Activated naive CD4-positive, alpha-beta T cell treated with anti-CD3 and anti-CD28 coated beads, Interleukin-2, amount 50 U/mL, for 24 hours (primary cell): Measurements from ENCODE around the gene MCUB.
"Not testable (repeated sequence)": the region's sequence is repeated elsewhere in the genome, so short reads cannot be mapped to it uniquely, and the experiment has no call there.

ENCODE experiments used
- H3K27ac Mint-ChIP-seq: one replicate; pipeline ENCODE4 v1.8.0; 2021; ENCODE audit warnings: mild to moderate bottlenecking, mixed read lengths
- H3K27me3 Mint-ChIP-seq: one replicate; pipeline ENCODE4 v1.8.0; 2021; ENCODE audit warnings: mixed read lengths
- H3K36me3 Mint-ChIP-seq: one replicate; pipeline ENCODE4 v1.8.0; 2021; ENCODE audit warnings: mixed read lengths
- H3K4me1 Mint-ChIP-seq: one replicate; pipeline ENCODE4 v1.8.0; 2021; ENCODE audit warnings: mixed read lengths
- H3K4me3 Mint-ChIP-seq: one replicate; pipeline ENCODE4 v1.8.0; 2021; ENCODE audit warnings: mild to moderate bottlenecking, mixed read lengths
- H3K9me3 Mint-ChIP-seq: one replicate; pipeline ENCODE4 v1.8.0; 2021; ENCODE audit warnings: mixed read lengths

Gene MCUB

GRCh38 chr4:109559983-109560686, at the start of gene MCUB:
Gene MCUB, plus strand, starts transcription at chr4:109560246. Its CDS starts 92 bp downstream, at chr4:109560338.
- H3K4me1 Mint-ChIP-seq: peaks cover 66% of the 10 kb centered on the region
- no peaks in the 10 kb centered on the region for H3K9me3 Mint-ChIP-seq
- peaks cover 8% of the 10 kb centered on the region for H3K36me3 Mint-ChIP-seq
- H3K27ac Mint-ChIP-seq: peak within 1 kb of the TSS; percentile 96
- H3K4me3 Mint-ChIP-seq: peak within 1 kb of the TSS; percentile 90
- H3K27me3 Mint-ChIP-seq: no peaks in the 10 kb centered on the region

- no peaks in the 10 kb centered on the region for H3K27me3 Mint-ChIP-seq
- H3K27ac Mint-ChIP-seq: no peak overlapping the region
- peaks cover 21% of the 10 kb centered on the region for H3K36me3 Mint-ChIP-seq
- no peak overlapping the region for H3K4me3 Mint-ChIP-seq
- H3K9me3 Mint-ChIP-seq: no peaks in the 10 kb centered on the region
- no peaks in the 10 kb centered on the region for H3K4me1 Mint-ChIP-seq
These were observed 49.4 kb upstream of the MCUB start for GRCh38 chr4:109510687-109511086.

- no peaks in the 10 kb centered on the region for H3K4me1 Mint-ChIP-seq
These were observed 48.6 kb upstream of the MCUB start for GRCh38 chr4:109511414-109511813.

GRCh38 chr4:109513368-109513767, 46.7 kb upstream of the MCUB start:
- not testable (repeated sequence) for H3K9me3 Mint-ChIP-seq, H3K27ac Mint-ChIP-seq, H3K4me3 Mint-ChIP-seq, H3K4me1 Mint-ChIP-seq, H3K27me3 Mint-ChIP-seq
- peaks cover 25% of the 10 kb centered on the region for H3K36me3 Mint-ChIP-seq

More at GRCh38 chr4:109511414-109511813, 48.6 kb upstream of the MCUB start:
- no peak overlapping the region for H3K27ac Mint-ChIP-seq
- H3K36me3 Mint-ChIP-seq: peaks cover 21% of the 10 kb centered on the region
- H3K9me3 Mint-ChIP-seq: no peaks in the 10 kb centered on the region
- no peak overlapping the region for H3K4me3 Mint-ChIP-seq
- H3K27me3 Mint-ChIP-seq: no peaks in the 10 kb centered on the region

GRCh38 chr4:109532182-109532581, 27.9 kb upstream of the MCUB start:
- H3K27me3 Mint-ChIP-seq: no peaks in the 10 kb centered on the region
- peaks cover 18% of the 10 kb centered on the region for H3K36me3 Mint-ChIP-seq
- no peaks in the 10 kb centered on the region for H3K4me1 Mint-ChIP-seq
- no peaks in the 10 kb centered on the region for H3K9me3 Mint-ChIP-seq
- H3K27ac Mint-ChIP-seq: no peak overlapping the region
- H3K4me3 Mint-ChIP-seq: no peak overlapping the region

GRCh38 chr4:109545401-109545800, 14.6 kb upstream of the MCUB start:
- H3K9me3 Mint-ChIP-seq: no peaks in the 10 kb centered on the region
- H3K27ac Mint-ChIP-seq: no peak overlapping the region
- peaks cover 7% of the 10 kb centered on the region for H3K36me3 Mint-ChIP-seq
- H3K4me1 Mint-ChIP-seq: peaks cover 42% of the 10 kb centered on the region
- no peaks in the 10 kb centered on the region for H3K27me3 Mint-ChIP-seq
- no peak overlapping the region for H3K4me3 Mint-ChIP-seq

GRCh38 chr4:109547394-109547793, 12.7 kb upstream of the MCUB start:
- peaks cover 41% of the 10 kb centered on the region for H3K4me1 Mint-ChIP-seq
- H3K27ac Mint-ChIP-seq: no peak overlapping the region
- no peaks in the 10 kb centered on the region for H3K9me3 Mint-ChIP-seq
- peaks cover 7% of the 10 kb centered on the region for H3K36me3 Mint-ChIP-seq
- H3K27me3 Mint-ChIP-seq: no peaks in the 10 kb centered on the region
- no peak overlapping the region for H3K4me3 Mint-ChIP-seq

GRCh38 chr4:109548655-109549054, 11.4 kb upstream of the MCUB start:
- H3K4me1 Mint-ChIP-seq: peaks cover 34% of the 10 kb centered on the region
- H3K4me3 Mint-ChIP-seq: no peak overlapping the region
- H3K36me3 Mint-ChIP-seq: peaks cover 13% of the 10 kb centered on the region
- H3K27me3 Mint-ChIP-seq: no peaks in the 10 kb centered on the region
- H3K27ac Mint-ChIP-seq: no peak overlapping the region
- H3K9me3 Mint-ChIP-seq: peaks cover 3% of the 10 kb centered on the region

GRCh38 chr4:109552237-109552636, 7.8 kb upstream of the MCUB start:
- Mint-ChIP-seq H3K9me3 (peaks cover 6% of the 10 kb centered on the region), H3K27ac (no peak overlapping the region), H3K36me3 (peaks cover 18% of the 10 kb centered on the region), H3K4me3 (no peak overlapping the region), H3K4me1 (peaks cover 42% of the 10 kb centered on the region), H3K27me3 (no peaks in the 10 kb centered on the region)

- Mint-ChIP-seq H3K4me1 (peaks cover 37% of the 10 kb centered on the region), H3K27ac (no peak overlapping the region), H3K4me3 (no peak overlapping the region), H3K27me3 (no peaks in the 10 kb centered on the region), H3K9me3 (peaks cover 6% of the 10 kb centered on the region), H3K36me3 (peaks cover 18% of the 10 kb centered on the region)
These were observed 6.9 kb upstream of the MCUB start for GRCh38 chr4:109553130-109553529.

GRCh38 chr4:109554971-109555370, 5.1 kb upstream of the MCUB start:
- peaks cover 6% of the 10 kb centered on the region for H3K9me3 Mint-ChIP-seq
- H3K36me3 Mint-ChIP-seq: peaks cover 16% of the 10 kb centered on the region
- no peaks in the 10 kb centered on the region for H3K27me3 Mint-ChIP-seq
- peaks cover 36% of the 10 kb centered on the region for H3K4me1 Mint-ChIP-seq
- H3K4me3 Mint-ChIP-seq: no peak overlapping the region
- no peak overlapping the region for H3K27ac Mint-ChIP-seq

GRCh38 chr4:109557433-109557832, 2.6 kb upstream of the MCUB start:
- no peak overlapping the region for H3K27ac Mint-ChIP-seq
- H3K4me1 Mint-ChIP-seq: peaks cover 46% of the 10 kb centered on the region
- no peaks in the 10 kb centered on the region for H3K27me3 Mint-ChIP-seq
- peaks cover 16% of the 10 kb centered on the region for H3K36me3 Mint-ChIP-seq
- H3K4me3 Mint-ChIP-seq: no peak overlapping the region
- H3K9me3 Mint-ChIP-seq: peaks cover 6% of the 10 kb centered on the region

- Mint-ChIP-seq H3K4me3 (peak overlapping the region; percentile 44), H3K4me1 (peaks cover 53% of the 10 kb centered on the region), H3K36me3 (peaks cover 14% of the 10 kb centered on the region), H3K27ac (peak overlapping the region; percentile 62)
- not testable (repeated sequence) for H3K27me3 Mint-ChIP-seq, H3K9me3 Mint-ChIP-seq
These were observed 2.0 kb upstream of the MCUB start for GRCh38 chr4:109558095-109558494.

GRCh38 chr4:109559625-109559982, 442 bp upstream of the MCUB start:
- H3K27me3 Mint-ChIP-seq: no peaks in the 10 kb centered on the region
- peak overlapping the region; percentile 85 for H3K4me3 Mint-ChIP-seq
- no peaks in the 10 kb centered on the region for H3K9me3 Mint-ChIP-seq
- peaks cover 64% of the 10 kb centered on the region for H3K4me1 Mint-ChIP-seq
- peak overlapping the region; percentile 96 for H3K27ac Mint-ChIP-seq
- H3K36me3 Mint-ChIP-seq: peaks cover 7% of the 10 kb centered on the region

- Mint-ChIP-seq H3K27ac (peak overlapping the region; percentile 92), H3K4me1 (peaks cover 65% of the 10 kb centered on the region), H3K4me3 (peak overlapping the region; percentile 90), H3K27me3 (no peaks in the 10 kb centered on the region), H3K9me3 (no peaks in the 10 kb centered on the region), H3K36me3 (peaks cover 6% of the 10 kb centered on the region)
These were observed 828 bp downstream of the MCUB start for GRCh38 chr4:109560687-109561461.

- Mint-ChIP-seq H3K4me1 (peaks cover 67% of the 10 kb centered on the region), H3K27ac (peak overlapping the region; percentile 56), H3K4me3 (peak overlapping the region; percentile 90), H3K36me3 (peaks cover 5% of the 10 kb centered on the region), H3K27me3 (no peaks in the 10 kb centered on the region), H3K9me3 (no peaks in the 10 kb centered on the region)
These were observed 2.6 kb downstream of the MCUB start for GRCh38 chr4:109562457-109563239.
